ENCODE results near the gene AP5B1.

Gene AP5B1

DNA sequence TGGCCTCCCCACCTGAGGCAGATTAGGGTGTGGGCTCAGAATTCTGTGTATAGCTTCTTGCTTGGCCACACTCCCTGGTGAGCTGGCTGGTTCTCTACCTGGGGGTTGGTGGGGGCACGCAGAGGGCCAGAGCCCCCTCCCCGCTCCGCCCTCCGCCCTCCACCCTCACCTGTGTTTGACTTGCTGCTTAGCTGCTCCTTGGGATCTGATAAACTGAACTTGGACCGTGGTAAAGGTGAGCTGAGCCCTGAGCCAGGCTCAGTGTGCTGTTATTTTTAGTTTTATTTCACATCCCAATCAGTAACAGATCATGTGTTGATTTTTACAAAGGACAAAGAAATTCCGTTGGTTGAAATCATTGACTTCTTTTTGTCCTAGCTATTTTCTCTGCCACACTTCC lies 8.0 kb upstream of the AP5B1 start:
- Histone ChIP-seq H3K27me3 (ENCODE audit: insufficient read depth, poor library complexity, severe bottlenecking) (peaks cover 25% of the 10 kb centered on the region), H3K27ac (ENCODE audit: poor library complexity, severe bottlenecking) (no peak overlapping the region), H3K4me1 (ENCODE audit: insufficient read depth, poor library complexity, severe bottlenecking) (peaks cover 11% of the 10 kb centered on the region), H3K9me3 (ENCODE audit: severe bottlenecking) (no peaks in the 10 kb centered on the region), H3K4me3 (ENCODE audit: severe bottlenecking) (no peak overlapping the region), H3K36me3 (ENCODE audit: low read depth) (no peaks in the 10 kb centered on the region)
- DNase-seq (ENCODE audit: low spot score) = no peak
- TF ChIP-seq, protein P1, sequence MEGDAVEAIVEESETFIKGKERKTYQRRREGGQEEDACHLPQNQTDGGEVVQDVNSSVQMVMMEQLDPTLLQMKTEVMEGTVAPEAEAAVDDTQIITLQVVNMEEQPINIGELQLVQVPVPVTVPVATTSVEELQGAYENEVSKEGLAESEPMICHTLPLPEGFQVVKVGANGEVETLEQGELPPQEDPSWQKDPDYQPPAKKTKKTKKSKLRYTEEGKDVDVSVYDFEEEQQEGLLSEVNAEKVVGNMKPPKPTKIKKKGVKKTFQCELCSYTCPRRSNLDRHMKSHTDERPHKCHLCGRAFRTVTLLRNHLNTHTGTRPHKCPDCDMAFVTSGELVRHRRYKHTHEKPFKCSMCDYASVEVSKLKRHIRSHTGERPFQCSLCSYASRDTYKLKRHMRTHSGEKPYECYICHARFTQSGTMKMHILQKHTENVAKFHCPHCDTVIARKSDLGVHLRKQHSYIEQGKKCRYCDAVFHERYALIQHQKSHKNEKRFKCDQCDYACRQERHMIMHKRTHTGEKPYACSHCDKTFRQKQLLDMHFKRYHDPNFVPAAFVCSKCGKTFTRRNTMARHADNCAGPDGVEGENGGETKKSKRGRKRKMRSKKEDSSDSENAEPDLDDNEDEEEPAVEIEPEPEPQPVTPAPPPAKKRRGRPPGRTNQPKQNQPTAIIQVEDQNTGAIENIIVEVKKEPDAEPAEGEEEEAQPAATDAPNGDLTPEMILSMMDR (IDR thresholded peaks at IDR 0.05; ENCODE audit: poor library complexity, severe bottlenecking) = no peak
- no peak for ATAC-seq (ENCODE audit: low read depth)

DNA sequence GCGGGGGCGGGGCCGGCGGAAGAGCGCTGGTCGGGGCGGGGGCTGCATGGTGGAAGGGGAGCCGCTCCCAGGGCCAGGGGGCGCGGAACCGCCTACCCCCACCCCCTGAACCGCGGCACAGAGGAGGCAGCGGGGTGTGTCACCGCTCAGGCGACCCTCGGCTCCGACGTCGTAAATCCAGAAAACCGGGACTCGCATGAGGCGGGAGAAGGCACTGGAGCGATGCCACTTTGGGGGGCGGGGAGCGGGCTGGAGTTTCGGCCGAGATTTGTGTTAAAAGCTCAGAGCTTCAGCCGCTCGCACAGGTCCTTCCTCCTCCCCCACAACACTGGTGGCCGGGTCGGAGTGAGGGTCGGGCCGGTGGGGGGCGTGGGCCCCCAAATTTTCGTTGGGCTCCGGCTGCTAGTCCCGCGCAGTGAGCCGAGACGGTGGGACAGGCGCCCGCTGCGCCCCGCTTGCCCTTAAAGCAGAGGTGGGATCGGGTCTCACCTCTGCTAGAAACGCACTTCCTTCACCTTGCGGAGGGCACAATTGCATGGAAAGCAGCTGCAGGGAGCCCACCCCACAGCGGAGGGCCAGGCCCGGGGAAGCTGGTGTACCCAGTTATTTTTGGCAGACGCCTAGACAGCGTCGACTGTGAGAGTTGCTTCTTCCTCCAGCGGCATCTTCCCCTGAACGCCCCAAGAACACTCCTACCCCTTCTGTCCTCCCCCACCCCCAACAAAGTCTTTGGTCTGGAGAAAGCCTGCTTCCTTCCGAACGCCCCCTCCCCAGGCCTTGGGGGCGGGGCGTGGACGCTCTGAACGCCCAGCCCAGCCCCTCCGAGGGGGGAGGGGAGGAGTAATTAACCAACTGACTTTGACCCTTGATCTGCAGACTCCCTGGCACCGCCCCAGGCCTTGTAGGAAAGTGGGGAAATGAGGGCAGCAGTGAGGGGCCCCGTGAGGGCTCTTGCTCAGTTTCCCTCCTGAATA lies 7.2 kb upstream of the AP5B1 start:
- ATAC-seq (ENCODE audit: low read depth) (no peak), DNase-seq (ENCODE audit: low spot score) (no peak)
- Histone ChIP-seq H3K4me3 (ENCODE audit: severe bottlenecking) (peak overlapping the region; percentile 7), H3K27me3 (ENCODE audit: insufficient read depth, poor library complexity, severe bottlenecking) (peaks cover 25% of the 10 kb centered on the region), H3K4me1 (ENCODE audit: insufficient read depth, poor library complexity, severe bottlenecking) (peaks cover 9% of the 10 kb centered on the region), H3K9me3 (ENCODE audit: severe bottlenecking) (no peaks in the 10 kb centered on the region), H3K36me3 (ENCODE audit: low read depth) (no peaks in the 10 kb centered on the region), H3K27ac (ENCODE audit: poor library complexity, severe bottlenecking) (no peak overlapping the region)
- TF ChIP-seq, protein P1 (IDR thresholded peaks at IDR 0.05; ENCODE audit: poor library complexity, severe bottlenecking) = no peak

GRCh38 chr11:65786786-65787636 lies 6.2 kb upstream of the AP5B1 start, which contains the start of gene OVOL1:
Gene OVOL1, plus strand, starts transcription at chr11:65787063. Its CDS starts 311 bp downstream, at chr11:65787374.
- Histone ChIP-seq H3K4me3 (ENCODE audit: severe bottlenecking) (peak within 1 kb of the TSS; percentile 35), H3K36me3 (ENCODE audit: low read depth) (no peaks in the 10 kb centered on the region), H3K27ac (ENCODE audit: poor library complexity, severe bottlenecking) (no peak within 1 kb of the TSS), H3K9me3 (ENCODE audit: severe bottlenecking) (no peaks in the 10 kb centered on the region), H3K4me1 (ENCODE audit: insufficient read depth, poor library complexity, severe bottlenecking) (no peaks in the 10 kb centered on the region), H3K27me3 (ENCODE audit: insufficient read depth, poor library complexity, severe bottlenecking) (peaks cover 25% of the 10 kb centered on the region)
- peak; percentile 33 for ATAC-seq (ENCODE audit: low read depth)
- DNase-seq (ENCODE audit: low spot score) = no peak
- TF ChIP-seq, protein P1 (IDR thresholded peaks at IDR 0.05; ENCODE audit: poor library complexity, severe bottlenecking) = no peak

- H3K4me1 ChIP-seq (ENCODE audit: insufficient read depth, poor library complexity, severe bottlenecking) = no peaks in the 10 kb centered on the region
- no peak for DNase-seq (ENCODE audit: low spot score)
- no peak overlapping the region for H3K27ac ChIP-seq (ENCODE audit: poor library complexity, severe bottlenecking)
- TF ChIP-seq, protein P1 (IDR thresholded peaks at IDR 0.05; ENCODE audit: poor library complexity, severe bottlenecking) = no peak
- H3K27me3 ChIP-seq (ENCODE audit: insufficient read depth, poor library complexity, severe bottlenecking) = peaks cover 25% of the 10 kb centered on the region
- no peaks in the 10 kb centered on the region for H3K9me3 ChIP-seq (ENCODE audit: severe bottlenecking)
- no peaks in the 10 kb centered on the region for H3K36me3 ChIP-seq (ENCODE audit: low read depth)
- no peak overlapping the region for H3K4me3 ChIP-seq (ENCODE audit: severe bottlenecking)
- no peak for ATAC-seq (ENCODE audit: low read depth)
These were observed 5.4 kb upstream of the AP5B1 start for GRCh38 chr11:65786008-65786785.

Data from RWPE2 (cell line).